Fibroblast of lung (primary cell): ENCODE data around the gene NAT16.

Experiments used
- CTCF ChIP-seq, 2 donors: IDR thresholded peaks in 1 of 2; conservative IDR thresholded peaks in 1 of 2; 1 replicate in 1 of 2; 2 replicates in 1 of 2; pipeline ENCODE4 v1.5.1; 2011 to 2012; ENCODE audit warnings: low read length in 2 of 2, control low read depth in 1 of 2, inconsistent platforms in 1 of 2, low read depth in 1 of 2, mild to moderate bottlenecking in 1 of 2
- EZH2 ChIP-seq: IDR thresholded peaks from 2 replicates; pipeline ENCODE4 v1.5.1; 2012; ENCODE audit warnings: low read length, control low read depth, mild to moderate bottlenecking; ENCODE audit errors: missing control alignments

- TF ChIP-seq CTCF (conservative IDR thresholded peaks at IDR 0.05 in 1 of 2, IDR thresholded peaks at IDR 0.05 in 1 of 2; ENCODE audit: low read depth in 1 of 2, low read length in 2 of 2) (no peak), EZH2 (peak; percentile 87)
These were observed 21.9 kb upstream of the NAT16 start for GRCh38 chr7:101201695-101202602.
